Measurements from ENCODE around the gene CHRDL2. TPM values are rescaled to one million over a fixed set of nuclear protein-coding genes. Genes with fewer than 3 reads are reported as not detected.
A peak's percentile ranks its signal among the peaks of the same experiment; 100 is the strongest.

The CHRDL2 gene
- polyA plus RNA-seq, 2 of the 4 experiments (the other 2 are of a cell fraction), result 2.3 to 5.8 TPM

DNA sequence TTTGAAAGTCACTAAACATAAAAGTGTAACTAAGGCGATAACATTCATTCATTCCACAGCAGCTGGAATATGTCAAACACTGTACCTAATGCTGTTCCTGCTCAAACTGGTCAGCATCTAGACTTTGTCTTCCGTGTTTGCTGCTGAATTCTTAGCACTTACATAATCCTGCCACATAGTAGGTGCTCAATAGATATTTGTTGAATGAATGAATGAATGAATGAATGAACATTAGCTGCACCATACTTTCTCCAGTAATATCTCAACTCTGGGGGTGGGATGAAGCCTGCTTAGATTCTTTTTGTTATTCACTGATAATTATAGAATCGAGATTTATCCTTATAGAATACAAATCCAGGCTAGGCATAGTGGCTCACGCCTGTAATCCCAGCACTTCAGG is 10.8 kb upstream of the CHRDL2 start:
- CTCF ChIA-PET, result interaction anchor here (5.8 kb wide), 1 partner anchor 16 kb away, joined by 98 read pairs; no protein-coding TSS in a partner anchor
- no peak for ATAC-seq

GRCh38 chr11:74739546-74740270 is 8.5 kb upstream of the CHRDL2 start:
- POLR2A ChIA-PET, result interaction anchor here (0.6 kb wide), 1 partner anchor 105 kb away, joined by 4 read pairs; no protein-coding TSS in a partner anchor
- no peaks in the 10 kb centered on the region for H3K9me3 ChIP-seq
- H3K4me3 ChIP-seq, result no peak overlapping the region
- peak overlapping the region in 1 of 2 experiments; percentile 16; a peak in 1 of 6 replicates for H3K27ac ChIP-seq
- WGBS (ENCODE audit: missing lambda C conversion rate), result 13% methylated on average over 8 of the region's 8 CpGs
- CTCF ChIA-PET, result interaction anchor here (0.6 to 5.8 kb wide), 56 partner anchors 9 to 1627 kb away, joined by 3 to 98 read pairs (median 5); partner anchors contain the start of genes POLD3 and RNF169
- peak overlapping the region; percentile 29; the same call in 2 of the 3 replicates for H3K4me2 ChIP-seq
- 0 out of 3 replicates have a peak, but pooled peaks cover 4% of the 10 kb centered on the region for H3K4me1 ChIP-seq
- ATAC-seq, result peak; percentile 96 to 97
- TF ChIP-seq SMC3 (IDR thresholded peaks at IDR 0.05) (peak; percentile 89), RAD21 (conservative IDR thresholded peaks at IDR 0.05 in 1 of 2, IDR thresholded peaks at IDR 0.05 in 1 of 2) (peak; percentile 86 to 88), MAZ (IDR thresholded peaks at IDR 0.05; ENCODE audit: borderline replicate concordance, low read depth, low read length) (no peak), CEBPB (IDR thresholded peaks at IDR 0.05) (peak in 1 of 2 experiments; percentile 70; a peak in 1 of 4 replicates)
- TF ChIP-seq, protein P1, sequence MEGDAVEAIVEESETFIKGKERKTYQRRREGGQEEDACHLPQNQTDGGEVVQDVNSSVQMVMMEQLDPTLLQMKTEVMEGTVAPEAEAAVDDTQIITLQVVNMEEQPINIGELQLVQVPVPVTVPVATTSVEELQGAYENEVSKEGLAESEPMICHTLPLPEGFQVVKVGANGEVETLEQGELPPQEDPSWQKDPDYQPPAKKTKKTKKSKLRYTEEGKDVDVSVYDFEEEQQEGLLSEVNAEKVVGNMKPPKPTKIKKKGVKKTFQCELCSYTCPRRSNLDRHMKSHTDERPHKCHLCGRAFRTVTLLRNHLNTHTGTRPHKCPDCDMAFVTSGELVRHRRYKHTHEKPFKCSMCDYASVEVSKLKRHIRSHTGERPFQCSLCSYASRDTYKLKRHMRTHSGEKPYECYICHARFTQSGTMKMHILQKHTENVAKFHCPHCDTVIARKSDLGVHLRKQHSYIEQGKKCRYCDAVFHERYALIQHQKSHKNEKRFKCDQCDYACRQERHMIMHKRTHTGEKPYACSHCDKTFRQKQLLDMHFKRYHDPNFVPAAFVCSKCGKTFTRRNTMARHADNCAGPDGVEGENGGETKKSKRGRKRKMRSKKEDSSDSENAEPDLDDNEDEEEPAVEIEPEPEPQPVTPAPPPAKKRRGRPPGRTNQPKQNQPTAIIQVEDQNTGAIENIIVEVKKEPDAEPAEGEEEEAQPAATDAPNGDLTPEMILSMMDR (IDR thresholded peaks at IDR 0.05), result peak; percentile 94
- DNase-seq (ENCODE audit: low read depth in 1 of 2, low spot score in 1 of 2), result peak; percentile 74 to 87
- no peak for FAIRE-seq

More for the DNA sequence above, 10.8 kb upstream of the CHRDL2 start:
- POLR2A ChIA-PET, result no interaction called here
- Histone ChIP-seq H3K9me3 (no peaks in the 10 kb centered on the region), H3K4me1 (no peaks in the 10 kb centered on the region), H3K4me2 (no peak overlapping the region), H3K4me3 (no peak overlapping the region), H3K27ac (no peak overlapping the region)
- FAIRE-seq (no peak), DNase-seq (ENCODE audit: low read depth in 1 of 2, low spot score in 1 of 2) (no peak)
- WGBS (ENCODE audit: missing lambda C conversion rate), result 74% methylated on average over 4 of the region's 4 CpGs
- TF ChIP-seq EP300 (IDR thresholded peaks at IDR 0.05) (no peak), FOSB (CRISPR knock-in tag; IDR thresholded peaks at IDR 0.05) (no peak), EHF (CRISPR knock-in tag; IDR thresholded peaks at IDR 0.05) (no peak)

DNA sequence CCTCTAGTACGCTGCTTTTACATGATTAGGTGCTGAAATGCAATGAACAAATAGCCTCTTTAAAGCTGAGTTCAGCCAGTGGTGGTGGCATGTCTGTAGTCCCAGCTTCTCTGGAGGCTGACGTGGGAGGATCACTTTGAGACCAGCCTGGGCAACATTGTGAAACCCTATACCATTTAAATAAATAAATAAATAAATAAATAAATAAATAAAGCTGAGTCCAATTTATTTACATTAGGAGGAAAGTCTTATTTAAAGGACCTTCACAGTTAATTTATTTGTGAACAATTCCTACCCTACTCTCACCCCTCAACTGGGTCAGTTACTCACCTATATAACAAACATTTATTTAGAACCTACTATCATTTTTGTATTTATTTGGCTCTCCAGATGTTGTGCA is 4.8 kb upstream of the CHRDL2 start:
- POLR2A ChIA-PET, result no interaction called here

GRCh38 chr11:74735365-74735928 is 4.2 kb upstream of the CHRDL2 start:
- Histone ChIP-seq H3K4me2 (no peak overlapping the region), H3K4me1 (peaks cover 17% of the 10 kb centered on the region; the same call in 2 of the 3 replicates), H3K4me3 (no peak overlapping the region), H3K9me3 (no peaks in the 10 kb centered on the region), H3K27ac (no peak overlapping the region)
- ChIA-PET POLR2A (no interaction called here), CTCF (interaction anchor here (1.0 to 2.1 kb wide), 4 partner anchors 9 to 513 kb away, joined by 3 to 20 read pairs (median 7); no protein-coding TSS in a partner anchor)
- no peak for ATAC-seq
- 81% methylated on average over 6 of the region's 6 CpGs for WGBS (ENCODE audit: missing lambda C conversion rate)
- DNase-seq (ENCODE audit: low read depth in 1 of 2, low spot score in 1 of 2), result no peak
- TF ChIP-seq GATA3 (IDR thresholded peaks at IDR 0.05; ENCODE audit: borderline replicate concordance) (no peak), ESRRA (IDR thresholded peaks at IDR 0.05; ENCODE audit: borderline replicate concordance, low read length) (no peak), EP300 (IDR thresholded peaks at IDR 0.05) (no peak), SMC3 (IDR thresholded peaks at IDR 0.05) (no peak), ELK1 (IDR thresholded peaks at IDR 0.05; ENCODE audit: low read depth, low read length) (no peak), RAD21 (conservative IDR thresholded peaks at IDR 0.05 in 1 of 2, IDR thresholded peaks at IDR 0.05 in 1 of 2) (no peak), HDAC2 (IDR thresholded peaks at IDR 0.05) (no peak), CBX2 (IDR thresholded peaks at IDR 0.05; ENCODE audit: borderline replicate concordance, low read depth) (no peak), CEBPB (IDR thresholded peaks at IDR 0.05) (no peak), RCOR1 (IDR thresholded peaks at IDR 0.05; ENCODE audit: low read depth, low read length) (no peak), BHLHE40 (IDR thresholded peaks at IDR 0.05; ENCODE audit: low read depth, low read length) (no peak), TP53 (CRISPR knock-in tag; IDR thresholded peaks at IDR 0.05) (no peak), MAZ (IDR thresholded peaks at IDR 0.05; ENCODE audit: borderline replicate concordance, low read depth, low read length) (no peak), HEYL (CRISPR knock-in tag; IDR thresholded peaks at IDR 0.05) (no peak), EHF (CRISPR knock-in tag; IDR thresholded peaks at IDR 0.05) (no peak)
- TF ChIP-seq, protein P2, sequence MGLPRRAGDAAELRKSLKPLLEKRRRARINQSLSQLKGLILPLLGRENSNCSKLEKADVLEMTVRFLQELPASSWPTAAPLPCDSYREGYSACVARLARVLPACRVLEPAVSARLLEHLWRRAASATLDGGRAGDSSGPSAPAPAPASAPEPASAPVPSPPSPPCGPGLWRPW (IDR thresholded peaks at IDR 0.05), result no peak
- TF ChIP-seq, protein P3, sequence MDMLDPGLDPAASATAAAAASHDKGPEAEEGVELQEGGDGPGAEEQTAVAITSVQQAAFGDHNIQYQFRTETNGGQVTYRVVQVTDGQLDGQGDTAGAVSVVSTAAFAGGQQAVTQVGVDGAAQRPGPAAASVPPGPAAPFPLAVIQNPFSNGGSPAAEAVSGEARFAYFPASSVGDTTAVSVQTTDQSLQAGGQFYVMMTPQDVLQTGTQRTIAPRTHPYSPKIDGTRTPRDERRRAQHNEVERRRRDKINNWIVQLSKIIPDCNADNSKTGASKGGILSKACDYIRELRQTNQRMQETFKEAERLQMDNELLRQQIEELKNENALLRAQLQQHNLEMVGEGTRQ (IDR thresholded peaks at IDR 0.05), result no peak
- FAIRE-seq, result no peak

More for the DNA sequence above, 4.8 kb upstream of the CHRDL2 start:
- H3K27ac ChIP-seq, result no peak overlapping the region
- no peak for TF ChIP-seq BHLHE40 (IDR thresholded peaks at IDR 0.05; ENCODE audit: low read depth, low read length)
- TF ChIP-seq MYC (IDR thresholded peaks at IDR 0.05; ENCODE audit: borderline replicate concordance, low read length), result no peak
- peak; percentile 66 for TF ChIP-seq ZC3H11A (IDR thresholded peaks at IDR 0.05)
- no peak for DNase-seq (ENCODE audit: low read depth in 1 of 2, low spot score in 1 of 2)
- no peak overlapping the region for H3K4me2 ChIP-seq
- no peak overlapping the region for H3K4me3 ChIP-seq
- WGBS (ENCODE audit: missing lambda C conversion rate), result 72% methylated on average over 2 of the region's 2 CpGs
- no peak for ATAC-seq
- CTCF ChIA-PET, result interaction anchor here (1.0 to 2.1 kb wide), 4 partner anchors 10 to 512 kb away, joined by 3 to 20 read pairs (median 7); no protein-coding TSS in a partner anchor
- FAIRE-seq, result no peak
- H3K4me1 ChIP-seq, result peaks cover 14% of the 10 kb centered on the region; the same call in 2 of the 3 replicates
- H3K9me3 ChIP-seq, result no peaks in the 10 kb centered on the region

Measured in A549 (cell line).